WTC11 (cell line): ENCODE results near the gene BAG2.

Source experiments
- CTCF ChIP-seq: fragments of 200-600 bp; IDR thresholded peaks from 2 replicates; pipeline ENCODE4 v1.8.0; 2022; ENCODE audit warnings: antibody characterized with exemption
- TCF7 ChIP-seq: sonication (generic); formaldehyde crosslinking; IDR thresholded peaks from 2 replicates; pipeline ENCODE4 v1.8.0; 2022; ENCODE audit warnings: mild to moderate bottlenecking, low read depth, missing genetic modification reagents, moderate library complexity
- USF1 ChIP-seq: sonication (generic); formaldehyde crosslinking; IDR thresholded peaks from 2 replicates; pipeline ENCODE4 v1.8.0; 2022; ENCODE audit warnings: mild to moderate bottlenecking, missing genetic modification reagents
- ZBTB43 ChIP-seq: sonication (generic); formaldehyde crosslinking; IDR thresholded peaks from 2 replicates; pipeline ENCODE4 v1.8.1; 2023; ENCODE audit warnings: mild to moderate bottlenecking, missing genetic modification reagents

- TF ChIP-seq ZBTB43 (no peak), USF1 (CRISPR knock-in tag) (no peak), CTCF (no peak), TCF7 (CRISPR knock-in tag) (no peak)
These were observed 13.5 kb upstream of the BAG2 start for GRCh38 chr6:57158658-57159057.
